Measurements from ENCODE around the gene LAMA4.
"Not testable (repeated sequence)": the region's sequence is repeated elsewhere in the genome, so short reads cannot be mapped to it uniquely, and the experiment has no call there.

The LAMA4 gene

GRCh38 chr6:112130878-112131277, 123.5 kb downstream of the LAMA4 start:
- DNase-seq: no peak

GRCh38 chr6:112128208-112128607, 126.2 kb downstream of the LAMA4 start:
- no peak for DNase-seq

- no peak for DNase-seq
Measured at GRCh38 chr6:112123982-112124381, 130.4 kb downstream of the LAMA4 start.

- DNase-seq: no peak
Measured at GRCh38 chr6:112122756-112123155, 131.6 kb downstream of the LAMA4 start.

- DNase-seq: no peak
Measured at GRCh38 chr6:112118034-112118433, 136.3 kb downstream of the LAMA4 start.

- DNase-seq: no peak
Measured at GRCh38 chr6:112117554-112117953, 136.8 kb downstream of the LAMA4 start.

- no peak for DNase-seq
Measured at GRCh38 chr6:112116221-112116620, 138.1 kb downstream of the LAMA4 start.

- peak; percentile 7 for DNase-seq
Measured at GRCh38 chr6:112114577-112115223, 139.7 kb downstream of the LAMA4 start.

GRCh38 chr6:112113918-112114317, 140.4 kb downstream of the LAMA4 start:
- no peak for DNase-seq

- no peak for DNase-seq
Measured at GRCh38 chr6:112113431-112113830, 140.9 kb downstream of the LAMA4 start.

- no peak for DNase-seq
Measured at GRCh38 chr6:112109262-112109661, 145.1 kb downstream of the LAMA4 start.

GRCh38 chr6:112106562-112106961, 147.8 kb downstream of the LAMA4 start:
- DNase-seq: no peak

GRCh38 chr6:112106026-112106425, 148.3 kb downstream of the LAMA4 start:
- not testable (repeated sequence) for DNase-seq

- no peak for DNase-seq
Measured at GRCh38 chr6:112100561-112100960, 153.8 kb downstream of the LAMA4 start.

- no peak for DNase-seq
Measured at GRCh38 chr6:112096901-112097300, 157.5 kb downstream of the LAMA4 start.

GRCh38 chr6:112087916-112088315, 166.5 kb downstream of the LAMA4 start:
- DNase-seq: no peak

GRCh38 chr6:112087136-112087911, 167.0 kb downstream of the LAMA4 start, which contains the start of the genes FAM229B and TUBE1:
TSS of gene FAM229B (plus strand) at chr6:112087591. CDS start at chr6:112099284, 11,693 bp downstream.
TSS of gene TUBE1 (minus strand) at chr6:112087482. CDS start at chr6:112087434, 48 bp downstream.
- peak; percentile 96 for DNase-seq

- DNase-seq: peak; percentile 60
Measured at GRCh38 chr6:112086744-112087135, 167.6 kb downstream of the LAMA4 start.

GRCh38 chr6:112085286-112086065, 168.9 kb downstream of the LAMA4 start:
- no peak for DNase-seq

GRCh38 chr6:112081569-112081968, 172.8 kb downstream of the LAMA4 start:
- DNase-seq: no peak

GRCh38 chr6:112066606-112067005, 187.8 kb downstream of the LAMA4 start:
- no peak for DNase-seq

GRCh38 chr6:112065426-112065986, 188.9 kb downstream of the LAMA4 start:
- DNase-seq: no peak

GRCh38 chr6:112062966-112063365, 191.4 kb downstream of the LAMA4 start:
- DNase-seq: no peak

All from NCI-H69 (cell line).